T-helper 2 cell treated with Interferon-gamma antibody and Interleukin-4, amounts not matched to agents 100 ng/mL and 5 ng/mL, for 36 hours (primary cell): ENCODE data around the gene EXOC3L2. TPM values are rescaled to one million over a fixed set of nuclear protein-coding genes. Genes with fewer than 3 reads are reported as not detected.

Source experiments
- intact Hi-C: fragments of 100-400 bp; cut with micrococcal nuclease; formaldehyde crosslinking; loops from one replicate; pipeline ENCODE4 v1.15.1; 2023
- total RNA-seq: library from RNA; stranded (reverse); gene quantifications from 2 replicates; pipeline ENCODE4 v1.2.3, GENCODE V29; 2022

The EXOC3L2 gene
- total RNA-seq, 1 donor from 2014 or later = not detected

DNA sequence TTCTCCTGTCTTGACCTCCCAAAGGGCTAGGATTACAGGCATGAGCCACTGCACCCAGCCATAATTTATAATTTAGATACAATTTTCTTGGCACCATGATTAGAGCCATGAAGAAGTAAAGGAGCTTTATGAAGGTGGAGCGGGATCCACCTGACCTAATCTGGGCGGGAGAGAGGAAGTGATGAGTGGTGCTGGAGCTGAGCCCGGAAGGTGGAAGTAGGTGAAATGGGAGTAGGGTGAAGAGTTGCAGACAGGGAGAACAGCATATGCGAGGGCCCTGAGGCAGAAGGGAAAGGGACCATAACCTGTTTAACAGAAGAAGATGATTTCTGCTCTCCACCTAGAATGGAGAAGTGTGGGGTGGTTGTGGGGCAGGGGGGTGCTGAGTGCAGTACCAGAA, 62.4 kb downstream of the EXOC3L2 start:
- intact Hi-C loops = no loop called here

DNA sequence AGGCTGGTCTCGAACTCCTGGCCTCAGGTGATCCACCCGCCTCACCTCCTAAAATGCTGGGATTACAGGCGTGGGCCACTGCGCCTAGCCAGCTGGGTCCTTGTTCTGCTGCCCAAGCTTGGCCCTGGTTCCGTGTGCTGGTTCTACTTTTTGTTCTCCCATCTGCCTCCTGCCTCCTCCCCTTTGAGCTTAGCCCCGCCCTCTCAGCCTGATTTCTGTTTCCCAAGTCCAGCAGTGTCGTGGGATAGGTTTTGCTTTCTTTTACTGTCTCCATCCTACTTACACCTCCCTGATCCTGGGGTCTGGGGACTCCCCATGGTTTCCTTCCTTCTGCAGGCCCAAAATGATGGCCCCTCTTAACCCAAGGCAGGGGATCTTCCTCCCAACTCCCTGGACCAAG, 64.3 kb downstream of the EXOC3L2 start:
- intact Hi-C loops = no loop called here

DNA sequence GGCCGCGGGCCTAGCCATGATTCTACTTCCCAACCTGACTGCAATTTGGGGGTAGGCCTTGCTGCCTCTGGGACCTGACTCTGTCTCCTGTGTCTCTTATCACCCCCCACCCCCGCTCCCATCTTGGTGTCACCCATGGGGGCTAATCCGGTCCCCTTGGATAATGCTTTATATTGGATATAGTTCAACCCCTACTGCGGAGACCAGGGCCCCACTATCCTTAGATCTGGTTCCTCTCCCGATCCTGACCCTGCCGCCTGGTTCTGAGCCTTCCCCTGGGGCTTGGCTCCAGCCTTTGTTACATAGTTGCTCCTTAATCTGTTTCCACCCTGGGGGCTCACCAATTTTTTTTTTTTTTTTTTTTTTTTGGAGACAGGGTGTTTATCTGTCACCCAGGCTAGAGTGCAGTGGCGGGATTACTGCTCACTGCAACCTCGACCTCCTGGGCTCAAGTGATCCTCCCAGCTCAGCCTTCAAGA, 65.3 kb downstream of the EXOC3L2 start:
- intact Hi-C loops = loop anchor here (2.0 to 5.0 kb wide), 4 partner anchors 71 to 722 kb away; partner anchors contain the start of genes FOSB, GEMIN7, MARK4 and MYPOP

DNA sequence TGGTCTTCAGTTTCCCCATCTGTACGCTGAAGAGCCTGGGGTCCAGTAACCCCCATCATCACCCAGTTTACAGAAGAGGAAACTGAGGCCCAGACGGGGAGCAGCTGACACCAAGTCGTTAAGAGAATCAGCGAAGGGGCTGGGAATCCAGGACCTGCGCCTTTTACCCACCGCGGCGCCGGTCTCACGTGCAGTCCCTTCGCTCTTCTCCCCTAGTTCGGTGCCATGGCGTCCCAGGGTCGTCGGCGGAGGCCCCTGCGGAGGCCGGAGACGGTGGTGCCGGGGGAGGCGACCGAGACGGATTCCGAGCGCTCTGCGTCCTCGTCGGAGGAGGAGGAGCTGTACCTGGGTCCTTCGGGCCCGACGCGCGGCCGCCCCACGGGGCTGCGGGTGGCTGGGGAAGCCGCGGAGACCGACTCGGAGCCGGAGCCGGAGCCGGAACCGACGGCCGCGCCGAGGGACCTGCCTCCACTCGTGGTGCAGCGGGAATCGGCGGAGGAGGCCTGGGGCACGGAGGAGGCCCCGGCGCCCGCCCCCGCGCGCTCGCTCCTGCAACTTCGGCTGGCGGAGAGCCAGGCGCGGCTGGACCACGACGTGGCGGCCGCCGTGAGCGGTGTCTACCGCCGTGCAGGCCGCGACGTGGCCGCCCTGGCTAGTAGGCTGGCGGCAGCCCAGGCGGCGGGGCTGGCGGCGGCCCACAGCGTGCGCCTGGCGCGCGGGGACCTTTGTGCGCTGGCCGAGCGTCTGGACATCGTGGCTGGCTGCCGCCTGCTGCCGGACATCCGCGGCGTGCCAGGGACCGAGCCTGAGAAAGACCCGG, 65.9 kb downstream of the EXOC3L2 start:
- intact Hi-C loops = loop anchor here (2.0 to 5.0 kb wide), 4 partner anchors 72 to 723 kb away; partner anchors contain the start of genes FOSB, GEMIN7, MARK4 and MYPOP

DNA sequence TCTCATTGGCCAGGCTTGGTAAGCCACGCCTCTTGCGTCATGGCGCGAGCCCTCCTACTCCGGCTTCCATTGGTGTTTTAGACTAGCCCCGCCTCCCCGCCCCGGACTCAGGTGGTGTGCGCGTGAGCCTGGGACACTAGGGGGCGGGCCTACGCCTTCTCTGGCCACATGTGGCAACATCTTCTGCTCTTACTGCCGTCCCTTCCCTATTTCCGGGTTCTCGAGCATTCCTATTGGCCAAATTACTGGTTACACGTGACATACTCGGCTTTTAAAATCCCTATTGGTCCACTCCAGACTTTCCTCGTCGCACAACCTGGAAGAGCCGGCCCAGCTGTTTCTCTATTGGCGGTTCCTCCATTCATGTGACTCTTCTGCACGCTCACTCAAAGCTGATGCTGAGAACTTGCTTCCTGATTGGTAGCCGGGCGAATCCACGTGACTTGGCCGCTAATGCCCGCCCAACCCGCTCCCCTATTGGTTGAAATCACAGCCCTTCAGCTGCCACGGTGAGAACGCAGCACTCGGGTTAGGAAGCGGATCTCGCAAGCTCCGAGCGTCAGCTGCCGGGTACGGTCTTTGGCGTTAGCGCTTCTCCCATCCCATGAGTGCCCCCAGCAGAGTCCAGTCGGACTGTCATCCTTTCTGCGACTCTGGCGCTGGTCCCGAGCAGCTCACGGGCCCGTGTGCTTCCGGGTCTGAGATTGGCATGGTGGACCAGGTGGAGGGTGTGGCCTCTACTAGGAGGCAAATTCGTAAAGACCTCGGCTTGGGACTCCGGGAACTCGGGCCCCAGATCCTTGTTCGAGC, 66.7 kb downstream of the EXOC3L2 start, which contains the start of gene BLOC1S3:
TSS of gene BLOC1S3 (plus strand) at position 523 of the 810 bp plus-strand sequence. CDS start 513 bp downstream, outside the sequence.
- intact Hi-C loops = loop anchor here (1.0 to 5.0 kb wide), 8 partner anchors 72 to 724 kb away; partner anchors contain the start of genes ERCC2, FOSB, GEMIN7 and MARK4

DNA sequence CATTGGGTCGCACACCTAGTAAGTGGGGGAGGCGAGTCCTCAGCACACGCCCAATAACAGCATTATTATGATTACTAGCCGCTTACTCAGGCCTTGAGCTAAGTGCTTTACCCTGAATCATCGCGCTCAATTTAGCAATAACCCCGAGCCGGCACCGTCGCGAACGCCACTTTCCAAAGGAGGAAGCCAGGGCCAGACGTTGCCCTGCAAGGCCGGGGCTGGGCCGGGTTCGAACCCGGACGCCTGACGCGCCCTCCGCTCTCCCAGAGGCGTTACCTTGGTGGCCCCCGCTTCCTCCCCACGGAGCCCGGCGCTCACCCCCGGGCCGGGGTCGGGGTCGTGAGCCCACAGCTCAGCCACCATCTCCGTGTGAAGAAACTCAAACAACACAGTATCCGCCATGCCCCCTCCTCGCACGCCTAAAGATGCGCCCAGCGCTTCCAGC, 67.4 kb downstream of the EXOC3L2 start, which contains the start of gene TRAPPC6A:
TSS of gene TRAPPC6A (minus strand) at position 421 of the 445 bp plus-strand sequence. CDS start at position 402, 19 bp downstream.
- intact Hi-C loops = loop anchor here (1.0 to 5.0 kb wide), 8 partner anchors 73 to 724 kb away; partner anchors contain the start of genes ERCC2, FOSB, GEMIN7 and MARK4

DNA sequence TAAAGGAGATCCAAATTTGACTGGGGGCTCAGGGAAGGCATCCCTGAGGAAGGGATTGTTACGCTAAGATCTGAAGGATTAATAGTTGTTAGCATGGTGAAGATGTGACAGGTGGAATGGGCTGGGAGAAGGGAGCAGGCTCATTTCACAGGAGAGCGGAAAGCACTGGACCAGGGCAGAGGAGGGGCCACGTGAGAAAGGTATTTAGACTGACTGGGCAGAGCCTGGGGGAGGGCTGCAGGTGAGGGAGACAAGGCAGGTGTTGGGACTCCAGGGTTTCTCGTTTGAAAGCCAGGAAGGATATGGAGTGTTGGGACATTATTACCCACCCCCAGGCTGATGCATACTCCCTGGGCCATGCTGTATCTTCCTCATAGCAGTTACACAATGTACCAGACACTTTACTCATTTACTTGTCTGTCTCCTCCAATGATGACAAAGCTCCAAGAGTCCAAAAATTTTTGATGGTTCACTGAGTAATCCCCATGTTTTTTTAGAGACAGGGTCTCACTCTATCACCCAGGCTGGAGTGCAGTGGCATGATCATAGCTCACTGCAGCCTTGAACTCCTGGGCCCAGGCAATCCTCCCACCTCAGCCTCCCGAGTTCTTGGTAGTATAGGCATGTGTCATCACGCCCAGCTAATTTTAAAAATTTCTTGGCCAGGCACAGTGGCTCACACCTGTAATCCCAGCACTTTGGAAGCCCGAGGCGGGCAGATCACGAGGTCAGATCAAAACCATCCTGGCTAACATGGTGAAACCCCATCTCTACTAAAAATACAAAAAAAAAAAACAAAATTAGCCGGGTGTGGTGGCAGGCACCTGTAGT, 69.5 kb downstream of the EXOC3L2 start:
- intact Hi-C loops = loop anchor here (5.0 kb wide), 3 partner anchors 98 to 727 kb away; partner anchors contain the start of genes FOSB, GEMIN7, MYPOP and ZNF296

DNA sequence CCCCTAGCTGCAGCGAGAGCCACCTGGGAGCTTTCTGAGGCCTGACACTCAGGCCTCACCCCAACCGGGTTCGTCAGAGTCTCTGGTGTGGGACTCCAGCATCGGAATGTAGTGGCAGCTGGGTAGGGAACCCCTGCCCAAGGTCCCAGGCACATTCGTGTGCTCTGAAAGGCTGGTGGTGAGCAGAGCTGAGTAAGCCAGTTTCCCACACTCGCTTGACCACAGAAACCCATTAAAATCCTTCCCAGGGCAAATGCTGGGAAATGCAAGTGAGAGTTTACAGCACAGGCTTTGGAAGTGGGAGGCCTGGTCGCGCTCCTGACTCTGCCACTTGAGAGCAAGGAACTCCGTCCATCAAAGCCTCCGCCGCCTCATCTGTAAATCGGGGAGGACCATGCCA, 71.4 kb downstream of the EXOC3L2 start:
- intact Hi-C loops = no loop called here

DNA sequence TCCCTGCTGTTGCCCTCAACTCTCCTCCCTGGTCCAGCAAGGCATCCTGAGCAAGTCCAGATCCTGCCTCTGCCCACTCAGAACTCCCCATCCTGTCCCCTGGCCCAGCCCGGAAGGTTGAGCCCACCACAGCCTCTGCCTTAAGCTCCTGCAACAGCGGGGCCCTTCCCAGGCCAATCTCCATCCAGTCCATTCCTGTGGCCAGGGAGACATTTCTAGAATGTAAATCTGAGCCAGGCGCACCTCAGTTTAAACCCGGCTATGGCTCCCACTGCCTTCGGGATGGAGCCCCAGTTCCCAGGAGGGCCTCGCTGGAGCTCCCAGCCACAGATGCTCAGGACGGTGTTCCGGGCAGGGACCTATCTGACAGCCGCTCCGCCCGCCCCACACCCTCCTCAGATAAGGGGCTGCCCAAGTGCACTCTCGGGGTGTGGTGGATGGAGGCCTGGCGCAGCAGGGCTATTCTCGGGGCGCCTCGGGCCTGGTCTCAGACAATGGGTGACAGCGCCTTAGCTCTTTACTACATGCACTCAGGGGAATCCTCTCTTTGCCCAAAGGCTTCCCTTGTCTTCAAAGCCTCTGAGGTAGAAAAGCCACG, 72.5 kb downstream of the EXOC3L2 start:
- intact Hi-C loops = no loop called here

DNA sequence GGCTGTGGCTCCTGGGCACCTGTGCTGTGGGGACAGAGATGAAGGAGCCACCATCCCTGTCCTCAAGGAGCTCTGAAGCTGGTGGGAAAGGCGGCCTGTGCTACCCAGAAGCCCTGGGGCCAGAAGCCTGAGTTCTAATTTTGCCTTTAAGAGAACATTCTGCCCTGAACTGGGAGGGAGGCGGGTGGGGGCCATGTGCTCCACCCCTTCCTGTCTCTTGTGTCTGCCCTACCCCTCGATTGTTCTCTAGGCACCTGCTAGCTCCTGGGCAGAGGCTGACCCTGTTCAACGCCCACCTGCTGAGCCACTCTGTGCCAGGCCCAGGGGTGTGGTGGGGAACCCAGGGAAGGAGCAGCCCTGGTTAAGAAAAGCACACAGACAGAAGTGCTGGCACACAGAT, 73.0 kb downstream of the EXOC3L2 start:
- intact Hi-C loops = no loop called here

DNA sequence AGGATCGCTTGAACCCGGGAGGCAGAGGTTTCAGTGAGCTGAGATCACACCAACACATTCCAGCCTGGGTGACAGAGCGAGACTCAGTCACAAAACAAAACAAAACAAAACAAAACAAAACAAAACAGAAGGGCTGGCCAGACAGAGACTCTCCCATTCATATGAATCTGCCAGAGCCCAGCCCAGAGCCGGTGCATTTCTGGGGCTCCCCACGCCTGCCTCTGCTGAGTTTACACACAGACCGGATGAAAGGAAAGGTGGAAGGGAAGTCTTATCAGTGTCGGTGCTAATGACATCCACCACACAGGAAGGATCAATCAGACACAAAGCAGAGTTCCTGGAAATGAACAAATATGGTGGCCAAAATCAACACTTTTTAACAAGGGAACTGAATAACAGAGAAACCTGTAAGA, 74.0 kb downstream of the EXOC3L2 start:
- intact Hi-C loops = no loop called here

DNA sequence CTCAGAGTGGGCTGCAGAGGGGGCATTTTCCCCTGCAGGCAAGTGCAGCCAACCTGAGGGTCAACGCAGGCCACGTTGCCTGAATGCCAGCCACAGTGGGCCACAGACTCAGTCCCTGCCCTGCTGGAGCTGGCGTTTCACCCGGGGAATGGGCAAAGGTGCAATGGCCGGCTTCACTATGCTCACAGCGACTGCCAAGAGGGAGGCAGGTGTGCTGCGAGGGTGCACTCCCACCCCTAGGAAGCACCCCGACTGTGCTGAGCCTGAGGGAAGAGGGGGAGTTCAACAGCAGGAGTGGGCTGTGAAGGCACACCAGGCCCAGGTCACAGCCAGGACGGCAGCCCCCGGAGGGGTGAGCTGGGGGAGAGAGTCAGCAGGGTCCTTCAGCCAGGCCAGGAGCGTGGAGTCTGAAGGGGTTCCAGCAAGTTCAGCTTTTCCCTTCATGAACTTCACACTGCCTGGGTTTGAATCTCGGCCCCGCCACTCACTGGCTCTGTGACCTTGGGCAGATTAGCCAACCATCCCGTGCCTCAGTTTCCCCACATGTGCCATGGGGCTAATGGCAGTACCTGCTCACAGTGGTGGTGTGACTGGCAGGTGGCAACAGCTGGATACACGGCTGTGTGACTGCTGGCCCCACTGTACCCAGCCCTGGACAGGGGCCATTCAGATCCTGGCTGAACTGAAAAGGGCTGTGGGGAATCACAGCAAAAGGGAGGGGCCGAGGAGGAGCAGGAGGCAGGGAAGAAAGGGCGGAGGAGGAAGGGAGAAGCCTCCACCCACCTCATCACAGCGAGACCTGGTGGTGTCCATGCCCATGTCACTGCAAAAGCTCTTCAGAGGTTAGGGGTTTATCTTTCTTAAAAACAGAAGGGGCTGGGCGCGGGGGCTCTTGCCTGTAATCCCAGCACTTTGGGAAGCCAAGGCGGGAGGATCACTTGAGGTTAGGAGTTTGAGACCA, 74.8 kb downstream of the EXOC3L2 start:
- intact Hi-C loops = no loop called here

DNA sequence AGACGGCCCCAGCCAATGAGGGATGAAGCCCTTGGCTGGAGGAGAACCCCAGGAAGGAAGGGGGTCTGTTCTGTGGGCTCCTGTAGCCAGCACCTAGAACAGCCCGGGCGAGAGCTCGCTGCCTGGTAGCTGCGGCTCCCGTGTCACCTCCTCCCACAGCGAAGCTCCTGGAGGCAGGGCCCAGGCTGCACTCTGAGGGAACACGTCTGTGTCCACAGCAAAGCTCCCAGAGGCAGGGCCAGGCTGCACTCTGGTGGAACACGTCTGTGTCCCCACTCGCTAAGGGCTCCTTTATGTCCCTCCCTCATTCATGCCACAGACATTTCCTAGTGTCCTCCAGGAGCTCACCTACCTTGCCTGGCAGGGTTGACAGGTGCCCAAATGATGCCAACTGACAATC, 75.6 kb downstream of the EXOC3L2 start:
- intact Hi-C loops = no loop called here

DNA sequence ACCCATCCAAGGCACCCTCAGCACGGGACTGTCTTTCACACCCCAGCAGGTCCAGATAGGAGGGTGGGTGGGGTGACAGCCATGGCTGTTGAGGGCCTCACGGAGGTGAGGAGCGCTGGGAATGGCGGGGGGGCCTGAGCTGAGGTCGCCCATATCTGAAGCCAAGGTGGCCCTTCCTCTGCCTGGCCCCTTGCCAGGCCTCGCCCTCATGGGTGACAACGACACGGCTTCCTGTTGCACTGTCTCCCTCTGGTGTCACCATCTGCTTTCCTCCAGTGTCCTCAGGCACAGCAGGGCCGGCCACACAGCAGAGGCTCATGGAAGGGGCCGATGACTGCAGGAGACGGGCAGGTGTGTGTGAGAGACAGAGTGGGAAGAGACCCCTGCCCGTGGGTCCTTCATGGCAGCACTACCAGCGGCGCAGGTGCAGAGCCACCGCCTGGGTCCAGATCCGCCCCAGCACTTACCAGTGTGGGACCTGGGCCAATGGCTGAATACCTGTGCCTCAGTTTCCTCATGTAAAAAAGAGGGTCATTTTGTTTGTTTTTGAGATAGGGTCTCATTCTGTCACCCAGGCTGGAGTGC, 76.3 kb downstream of the EXOC3L2 start:
- intact Hi-C loops = no loop called here

DNA sequence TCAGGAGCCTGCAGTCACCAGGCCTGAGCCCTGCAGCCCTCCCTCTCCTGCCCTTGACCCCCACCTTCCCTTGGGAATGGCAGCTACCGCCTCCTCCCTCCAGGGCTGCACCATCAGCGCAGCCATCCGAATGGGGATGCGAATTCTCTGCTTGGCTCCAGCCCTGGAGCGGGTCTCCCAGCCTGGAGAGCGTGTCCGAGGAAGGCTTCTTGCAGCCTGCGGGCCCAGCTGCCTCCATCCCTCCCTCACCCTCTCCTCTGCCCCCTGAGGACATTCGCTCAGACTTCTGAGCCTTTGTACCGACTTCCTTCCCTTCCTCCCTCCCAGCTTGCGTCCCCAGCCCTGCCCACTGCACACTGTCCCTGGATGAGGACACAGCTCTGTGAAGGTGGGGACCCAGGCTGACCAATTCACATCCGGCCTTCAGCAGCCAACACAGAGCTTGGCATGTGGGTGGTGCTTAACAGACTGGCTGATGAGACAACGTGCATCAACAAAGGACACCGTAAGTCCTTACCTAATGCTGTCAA, 78.4 kb downstream of the EXOC3L2 start:
- intact Hi-C loops = no loop called here

DNA sequence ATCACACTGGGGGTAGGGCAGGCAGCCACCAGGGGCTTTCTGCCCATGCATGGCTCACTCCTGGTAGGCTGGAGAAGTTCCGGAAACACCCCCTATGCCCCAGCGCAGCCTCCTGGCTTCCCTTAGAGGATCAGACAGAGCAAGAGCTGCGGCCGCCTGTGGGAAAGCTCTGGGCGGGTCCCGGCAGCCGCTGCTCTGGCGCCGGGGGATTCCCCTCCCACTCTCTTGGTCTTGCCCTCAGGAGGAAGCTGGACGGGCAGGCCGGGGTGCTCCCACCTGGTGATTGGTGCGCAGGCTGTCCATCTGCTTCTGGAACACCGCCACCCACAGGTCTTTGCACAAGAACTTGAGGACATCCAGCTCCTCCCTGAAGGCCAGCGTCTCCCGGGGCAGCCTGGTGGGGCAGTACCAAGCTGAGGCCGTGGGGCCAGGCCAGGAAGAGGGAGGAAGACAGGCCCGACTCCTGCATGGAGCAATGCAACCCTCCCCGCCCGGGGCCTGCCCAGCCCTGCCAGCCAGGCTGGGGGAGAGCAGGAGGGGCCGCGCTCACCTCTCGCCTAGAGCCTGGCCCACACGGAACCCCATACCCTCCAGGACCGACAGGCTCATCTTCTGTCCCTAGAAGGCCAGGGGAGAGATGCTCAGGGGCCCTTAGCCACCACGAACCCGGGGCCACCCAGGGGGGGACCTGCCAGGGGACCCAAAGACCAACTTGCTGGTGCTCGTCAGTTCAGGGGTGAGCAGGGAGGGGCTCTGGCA, 80.5 kb downstream of the EXOC3L2 start:
- intact Hi-C loops = no loop called here

DNA sequence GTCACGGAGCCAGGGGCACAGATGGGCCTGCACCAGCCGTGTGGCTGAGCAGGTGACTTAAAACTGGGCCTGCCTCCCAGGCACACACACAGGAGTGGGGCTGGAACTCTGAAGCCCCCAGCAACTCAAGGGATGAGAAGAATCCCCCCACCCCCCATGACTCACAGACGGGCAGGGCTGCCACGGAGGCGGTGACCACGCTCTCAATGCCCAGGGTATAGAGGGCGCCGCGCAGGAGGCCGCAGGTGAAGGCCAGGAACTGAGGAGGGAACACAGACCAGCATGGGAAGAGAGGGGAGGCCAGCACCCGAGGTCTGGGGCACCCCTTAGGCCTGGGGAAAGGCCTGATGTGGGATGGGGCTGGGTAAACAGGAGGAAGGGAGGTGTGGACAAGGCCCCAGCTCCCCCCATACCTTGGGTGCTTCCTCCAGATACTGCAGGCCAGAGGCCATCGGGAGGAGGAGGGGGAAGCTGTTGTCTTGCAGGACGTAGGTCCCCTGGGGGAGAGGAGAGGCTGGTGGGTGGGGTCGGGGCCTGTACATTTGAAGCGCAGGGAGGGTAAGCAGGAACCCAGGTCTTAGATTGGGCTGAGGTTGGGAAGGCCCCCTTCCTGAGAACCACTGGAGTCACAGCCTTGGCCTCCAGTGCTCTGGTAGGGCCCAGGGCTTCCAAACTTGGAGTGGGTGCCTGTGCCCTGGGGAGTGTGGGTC, 81.3 kb downstream of the EXOC3L2 start:
- intact Hi-C loops = no loop called here
